H1 (cell line): Measurements from ENCODE around the gene HOMER3. TPM values are rescaled to one million over a fixed set of nuclear protein-coding genes. Genes with fewer than 3 reads are reported as not detected.
"Not testable (repeated sequence)": the region's sequence is repeated elsewhere in the genome, so short reads cannot be mapped to it uniquely, and the experiment has no call there.

Experiments used
- CTCF ChIA-PET: fragments of 300-600 bp; sonication (Branson Sonifier 250); formaldehyde crosslinking; loops from one replicate; lab custom pipeline; 2021; ENCODE audit not compliant: partially characterized antibody; lab: Charles Lee
- POLR2A ChIA-PET: fragments of 300-600 bp; sonication (Branson Sonifier 250); formaldehyde crosslinking; loops from one replicate; lab custom pipeline; 2021; ENCODE audit warnings: inconsistent platforms; ENCODE audit not compliant: partially characterized antibody; lab: Charles Lee
- DNase-seq, 2 experiments: peaks; one replicate each; pipeline versions ENCODE4 v3.0.0 to v3.0.0-alpha.2; 2010 to 2022; ENCODE audit warnings: low spot score in 2 of 2, low read depth in 1 of 2, mixed read lengths in 1 of 2
- FAIRE-seq: peaks from 2 replicates; lab custom pipeline; 2011; peaks lifted over from hg19 to GRCh38; lab: Jason Lieb, UNC
- H2AFZ ChIP-seq: 2 replicates; pipeline ENCODE4 v1.8.1; 2012; ENCODE audit warnings: low read length, inconsistent platforms
- H2AK5ac ChIP-seq: 2 replicates; pipeline ENCODE4 v1.6.1; 2013; ENCODE audit warnings: low read depth, low read length
- H2BK120ac ChIP-seq: replicated peaks from 2 replicates; pipeline ENCODE3; 2013; ENCODE audit warnings: low read depth, low read length, inconsistent platforms
- H2BK12ac ChIP-seq: 2 replicates; pipeline ENCODE4 v1.6.1; 2013; ENCODE audit warnings: low read depth, low read length
- H2BK15ac ChIP-seq: 2 replicates; pipeline ENCODE4 v1.6.1; 2013; ENCODE audit warnings: low read length
- H2BK20ac ChIP-seq: 2 replicates; pipeline ENCODE4 v1.6.1; 2013; ENCODE audit warnings: low read length
- H2BK5ac ChIP-seq: 2 replicates; pipeline ENCODE4 v1.6.1; 2013; ENCODE audit warnings: low read depth, low read length
- H3K14ac ChIP-seq: 2 replicates; pipeline ENCODE4 v1.6.1; 2013; ENCODE audit warnings: inconsistent platforms; ENCODE audit not compliant: insufficient read length
- H3K18ac ChIP-seq: 2 replicates; pipeline ENCODE4 v1.6.1; 2013; ENCODE audit warnings: low read length; ENCODE audit errors: extremely low read depth
- H3K23ac ChIP-seq: 2 replicates; pipeline ENCODE4 v1.6.1; 2013; ENCODE audit warnings: inconsistent platforms; ENCODE audit not compliant: insufficient read length
- H3K23me2 ChIP-seq: 2 replicates; pipeline ENCODE4 v1.6.1; 2013; ENCODE audit warnings: low read depth, low read length
- H3K27ac ChIP-seq: 2 replicates; pipeline ENCODE4 v1.6.1; 2011; ENCODE audit warnings: low read depth, low read length, inconsistent platforms
- H3K27me3 ChIP-seq, 4 experiments: replicated peaks in 1 of 4; 1 replicate in 1 of 4; 2 replicates in 3 of 4; pipeline versions ENCODE4 v1.6.1 to v1.8.1; 2011 to 2013; ENCODE audit warnings: low read length in 3 of 4, mild to moderate bottlenecking in 3 of 4, inconsistent platforms in 2 of 4, mixed read lengths in 2 of 4, moderate library complexity in 1 of 4; ENCODE audit not compliant: control insufficient read depth in 3 of 4, insufficient read depth in 3 of 4; ENCODE audit errors: extremely low read depth in 1 of 4
- H3K36me3 ChIP-seq, 4 experiments: 2 replicates each; pipeline versions ENCODE4 v1.6.1 to v1.8.1; 2011 to 2013; ENCODE audit warnings: mild to moderate bottlenecking in 4 of 4, low read length in 3 of 4, moderate library complexity in 2 of 4, control low read depth in 1 of 4, inconsistent platforms in 1 of 4; ENCODE audit not compliant: insufficient read depth in 4 of 4, control insufficient read depth in 2 of 4
- H3K4ac ChIP-seq: replicated peaks from 2 replicates; pipeline ENCODE3; 2013; ENCODE audit warnings: low read length, low read depth, mixed read lengths, inconsistent platforms; ENCODE audit not compliant: insufficient read length
- H3K4me1 ChIP-seq, 4 experiments: replicated peaks in 1 of 4; 1 replicate in 1 of 4; 2 replicates in 3 of 4; pipeline versions ENCODE4 v1.6.1 to v1.8.1; 2011 to 2013; ENCODE audit warnings: low read length in 3 of 4, inconsistent platforms in 2 of 4, mixed read lengths in 1 of 4; ENCODE audit not compliant: insufficient read depth in 4 of 4, control insufficient read depth in 3 of 4
- H3K4me2 ChIP-seq, 2 experiments: 2 replicates each; pipeline versions ENCODE4 v1.6.1 to v1.8.1; 2011 to 2013; ENCODE audit warnings: low read depth in 2 of 2, low read length in 2 of 2, control low read depth in 1 of 2, inconsistent platforms in 1 of 2, mild to moderate bottlenecking in 1 of 2; ENCODE audit not compliant: insufficient read depth in 1 of 2
- H3K4me3 ChIP-seq, 4 experiments: fragments of 200-600, 300-600 bp in 1 of 4; sonication (generic), shearing (Covaris generic), sonication (Bioruptor Twin) in 1 of 4; 2 replicates each; pipeline versions ENCODE4 v1.5.1 to v1.8.1; 2011 to 2016; ENCODE audit warnings: low read length in 4 of 4, low read depth in 3 of 4, control low read depth in 2 of 4, inconsistent platforms in 2 of 4, mild to moderate bottlenecking in 2 of 4, mixed read lengths in 1 of 4, moderate library complexity in 1 of 4; ENCODE audit not compliant: insufficient read depth in 2 of 4; ENCODE audit errors: extremely low read depth in 1 of 4
- H3K56ac ChIP-seq: replicated peaks from 2 replicates; pipeline ENCODE3; 2013; ENCODE audit warnings: low read depth, mild to moderate bottlenecking, mixed read lengths, low read length, inconsistent platforms; ENCODE audit not compliant: insufficient read length
- H3K79me1 ChIP-seq: 2 replicates; pipeline ENCODE4 v1.6.1; 2013; ENCODE audit warnings: low read depth, low read length, control low read depth
- H3K79me2 ChIP-seq, 2 experiments: 2 replicates each; pipeline versions ENCODE4 v1.6.1 to v1.8.1; 2012 to 2013; ENCODE audit warnings: low read length in 2 of 2, mild to moderate bottlenecking in 2 of 2, inconsistent platforms in 1 of 2; ENCODE audit not compliant: insufficient read depth in 2 of 2, control insufficient read depth in 1 of 2
- H3K9ac ChIP-seq, 4 experiments: replicated peaks in 1 of 4; 1 replicate in 1 of 4; 2 replicates in 3 of 4; pipeline versions ENCODE4 v1.6.1 to v1.8.1; 2011 to 2013; ENCODE audit warnings: low read depth in 3 of 4, low read length in 3 of 4, control low read depth in 2 of 4, mild to moderate bottlenecking in 2 of 4, moderate library complexity in 2 of 4, inconsistent platforms in 1 of 4; ENCODE audit errors: extremely low read depth in 1 of 4
- H3K9me3 ChIP-seq, 2 experiments: 2 replicates each; pipeline versions ENCODE4 v1.6.1 to v1.8.1; 2012 to 2013; ENCODE audit warnings: mild to moderate bottlenecking in 2 of 2, moderate library complexity in 2 of 2, control low read depth in 1 of 2, inconsistent platforms in 1 of 2, low read depth in 1 of 2, low read length in 1 of 2, mixed read lengths in 1 of 2; ENCODE audit not compliant: insufficient read depth in 2 of 2
- H4K20me1 ChIP-seq, 2 experiments: replicated peaks in 1 of 2; 2 replicates each; pipeline versions ENCODE3 to v1.8.1; 2011 to 2013; ENCODE audit warnings: inconsistent platforms in 2 of 2, low read length in 2 of 2, mild to moderate bottlenecking in 1 of 2; ENCODE audit not compliant: insufficient read depth in 2 of 2, control insufficient read depth in 1 of 2
- H4K5ac ChIP-seq: 2 replicates; pipeline ENCODE4 v1.6.1; 2013; ENCODE audit warnings: low read length, low read depth, mixed read lengths, inconsistent platforms; ENCODE audit not compliant: insufficient read length
- H4K8ac ChIP-seq: 2 replicates; pipeline ENCODE4 v1.8.0; 2013; ENCODE audit warnings: mild to moderate bottlenecking, moderate library complexity, low read length, inconsistent platforms; ENCODE audit not compliant: insufficient read depth; ENCODE audit errors: extremely low read depth
- H4K91ac ChIP-seq: replicated peaks from 2 replicates; pipeline ENCODE3; 2013; ENCODE audit warnings: low read length, mixed read lengths, inconsistent platforms; ENCODE audit not compliant: insufficient read length
- CHD1 ChIP-seq: IDR thresholded peaks from 2 replicates; pipeline ENCODE4 v1.6.1; 2012; ENCODE audit warnings: low read depth, low read length, improper control_type of control experiment
- CTBP2 ChIP-seq: IDR thresholded peaks from 2 replicates; pipeline ENCODE4 v1.7.0; 2011; ENCODE audit warnings: borderline replicate concordance, mild to moderate bottlenecking, moderate library complexity, mixed read lengths, low read length; ENCODE audit not compliant: insufficient read depth, insufficient read length
- FOSL1 ChIP-seq: IDR thresholded peaks from 2 replicates; pipeline ENCODE4 v1.6.1; 2011; ENCODE audit warnings: mild to moderate bottlenecking, low read depth, low read length, moderate library complexity; ENCODE audit not compliant: insufficient read depth
- HDAC6 ChIP-seq: IDR thresholded peaks from one replicate; pipeline ENCODE4 v1.7.1; 2012; ENCODE audit warnings: low read depth, mild to moderate bottlenecking, inconsistent platforms, low read length, moderate library complexity
- RFX5 ChIP-seq: IDR thresholded peaks from 2 replicates; pipeline ENCODE4 v1.6.1; 2011; ENCODE audit warnings: low read depth, low read length, improper control_type of control experiment, borderline replicate concordance
- TAF1 ChIP-seq: IDR thresholded peaks from 2 replicates; pipeline ENCODE4 v1.6.1; 2011; ENCODE audit warnings: mild to moderate bottlenecking, low read depth, low read length
- ZNF274 ChIP-seq: IDR thresholded peaks from 2 replicates; pipeline ENCODE4 v1.7.0; 2012; ENCODE audit warnings: low read length, borderline replicate concordance; ENCODE audit errors: extremely low read depth
- WGBS, 2 experiments: shearing (Covaris generic) in 1 of 2; methylation state at CpG; one replicate each; pipeline versions ENCODE4 v1.1.6 to v1.1.7; 2013 to 2015; ENCODE audit warnings: low lambda C conversion rate in 2 of 2, mixed read lengths in 2 of 2, inconsistent platforms in 1 of 2, low coverage in 1 of 2, missing lambda C conversion rate in 1 of 2; ENCODE audit not compliant: insufficient replicate concordance in 2 of 2, insufficient coverage in 1 of 2, insufficient read length in 1 of 2; ENCODE audit errors: extremely low coverage in 1 of 2, missing lambda C conversion rate in 1 of 2; 5-methylcytosine and 5-hydroxymethylcytosine counted together
- polyA plus RNA-seq, 7 experiments: library from polyadenylated mRNA; depleted of rRNA in 3 of 7; stranded (reverse) in 5 of 7; unstranded in 2 of 7; fragments of >200 nt in 5 of 7; fragments of 200-250 nt in 2 of 7; gene quantifications; 1 replicate in 5 of 7; 2 replicates in 1 of 7; 4 replicates in 1 of 7; pipeline versions ENCODE4 v1.2.1 to v1.2.3, GENCODE V29; 2011 to 2013; ENCODE audit warnings: missing spikeins in 2 of 7, mixed read lengths in 2 of 7
- total RNA-seq: library from RNA; stranded (reverse); fragmentation: NEBNext Ultra II Directional; extraction: Animal tissue kit (Norgen Biotek cat#: 25700); gene quantifications from 2 replicates; pipeline ENCODE4 v1.2.1, GENCODE V29; 2021

The HOMER3 gene
- total and polyA plus RNA-seq, 2 of the 8 experiments (the other 6 are each of a cell fraction or from before 2014, with no cell fraction given), result 28.3 to 41.6 TPM

DNA sequence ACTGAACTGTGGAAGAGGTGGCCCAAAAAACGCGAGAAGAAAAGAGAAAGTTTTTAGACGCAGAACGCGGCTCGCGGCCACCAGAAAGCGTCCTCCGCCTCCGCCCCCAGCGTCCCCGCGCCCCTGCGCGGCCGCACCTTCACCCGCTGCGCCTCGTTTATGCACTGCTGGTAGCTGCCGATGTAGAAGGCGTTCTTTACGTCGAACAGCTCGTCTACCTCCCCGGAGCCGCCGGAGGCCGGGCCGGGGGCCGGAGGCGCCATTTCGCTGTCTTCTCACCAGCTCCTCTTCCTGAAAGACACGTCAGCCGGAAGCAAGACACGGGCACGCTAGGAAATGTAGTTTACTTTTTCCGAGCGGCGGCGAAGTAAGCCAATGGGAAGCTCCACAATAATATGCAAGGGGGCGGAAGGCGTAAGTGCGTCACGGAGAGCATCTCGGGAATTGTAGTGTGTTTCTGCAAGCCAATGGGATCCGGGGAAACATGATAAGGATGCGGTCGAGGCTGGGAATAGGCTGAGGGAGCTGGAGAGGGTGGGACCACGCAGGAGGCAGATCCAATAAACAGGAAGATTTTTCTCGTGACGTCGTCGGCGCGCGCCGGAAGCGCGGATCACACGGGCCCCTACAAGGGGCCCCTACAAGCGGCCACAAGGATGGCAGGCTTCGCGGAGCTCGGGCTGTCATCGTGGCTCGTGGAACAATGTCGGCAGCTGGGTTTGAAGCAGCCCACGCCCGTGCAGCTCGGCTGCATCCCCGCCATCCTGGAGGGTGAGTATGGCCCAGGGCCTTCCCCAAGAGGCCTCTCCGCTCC is 21.7 kb downstream of the HOMER3 start, which contains the start of the genes COPE and DDX49 (continued):
- no peak for TF ChIP-seq ZNF274
- TF ChIP-seq CTBP2, result no peak
- no peak for TF ChIP-seq FOSL1
- no peak for TF ChIP-seq RFX5
- no peak for TF ChIP-seq HDAC6
- peak; percentile 94 for TF ChIP-seq TAF1
- no peak for TF ChIP-seq CHD1

DNA sequence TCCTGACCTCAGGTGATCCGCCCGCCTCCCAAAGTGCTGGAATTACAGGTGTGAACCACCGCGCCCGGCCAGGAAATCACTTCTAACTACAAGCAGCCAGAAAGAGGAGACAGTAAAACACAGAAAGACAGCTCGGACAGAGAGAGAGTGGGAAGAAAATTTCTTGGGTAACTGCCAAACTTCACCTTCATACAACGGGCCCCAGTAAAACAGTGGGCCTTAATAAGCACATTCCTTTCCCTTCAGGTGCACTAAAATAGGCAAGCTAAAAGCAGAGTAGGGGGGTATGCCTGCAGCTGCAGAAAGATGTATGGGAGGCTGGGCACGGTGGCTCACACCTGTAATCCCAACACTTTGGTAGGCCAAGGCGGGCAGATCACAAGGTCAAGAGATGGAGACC is 23.4 kb downstream of the HOMER3 start:
- CTCF ChIA-PET, result interaction anchor here (0.6 to 1.6 kb wide), 5 partner anchors 20 to 239 kb away, joined by 3 to 5 read pairs (median 3); partner anchors contain the start of gene CERS1
- H4K91ac ChIP-seq, H3K4me1 ChIP-seq, H3K9ac ChIP-seq, H2BK5ac ChIP-seq, H3K27ac ChIP-seq, H2AK5ac ChIP-seq, H3K4me3 ChIP-seq, H3K4me2 ChIP-seq, H2BK12ac ChIP-seq, H2BK120ac ChIP-seq, H3K14ac ChIP-seq, H3K56ac ChIP-seq, H2AFZ ChIP-seq, H4K8ac ChIP-seq, DNase-seq, H3K4ac ChIP-seq, H3K23ac ChIP-seq, FAIRE-seq, H3K27me3 ChIP-seq, H3K18ac ChIP-seq, H4K5ac ChIP-seq, H2BK20ac ChIP-seq, H3K9me3 ChIP-seq, H2BK15ac ChIP-seq: not testable (repeated sequence)
- Histone ChIP-seq H4K20me1 (peaks cover 6 to 19% of the 10 kb centered on the region in 2 experiments), H3K79me2 (peaks cover 4 to 27% of the 10 kb centered on the region in 2 experiments; a peak in 3 of 4 replicates), H3K23me2 (peaks cover 15% of the 10 kb centered on the region), H3K36me3 (peaks cover 2 to 12% (median 6%) of the 10 kb centered on the region in 4 experiments; a peak in 5 of 8 replicates), H3K79me1 (peaks cover 18% of the 10 kb centered on the region)
- POLR2A ChIA-PET, result interaction anchor here (2.2 to 3.5 kb wide), 3 partner anchors 12 to 23 kb away, joined by 7 to 21 read pairs (median 17); partner anchors contain the start of gene CERS1
- 95% methylated on average over 9 of the region's 9 CpGs; no CpG with 5 or more reads in 1 of the 2 experiments for WGBS, 2 experiments
